ENCODE results near the gene TAF12. TPM values are rescaled to one million over a fixed set of nuclear protein-coding genes. Genes with fewer than 3 reads are reported as not detected.

The TAF12 gene
- polyA plus RNA-seq, 1 of the 3 experiments (the other 2 are of a cell fraction) = 34.9 TPM

GRCh38 chr1:28604411-28604810 lies 38.5 kb downstream of the TAF12 start:
- TF ChIP-seq ZBTB33 (IDR thresholded peaks at IDR 0.05; ENCODE audit: borderline replicate concordance, low read depth) (no peak), FOXJ3 (CRISPR knock-in tag; IDR thresholded peaks at IDR 0.05) (no peak), USF2 (IDR thresholded peaks at IDR 0.05; ENCODE audit: borderline replicate concordance, low read depth, low read length) (no peak), RXRA (IDR thresholded peaks at IDR 0.05; ENCODE audit: borderline replicate concordance, low read depth) (no peak), POLR2AphosphoS5 (IDR thresholded peaks at IDR 0.05; ENCODE audit: low read depth, low read length) (no peak), JUND (IDR thresholded peaks at IDR 0.05) (no peak), ELF1 (IDR thresholded peaks at IDR 0.05) (no peak), CHD2 (IDR thresholded peaks at IDR 0.05; ENCODE audit: low read length, partially characterized antibody) (no peak), SIN3A (IDR thresholded peaks at IDR 0.05; ENCODE audit: borderline replicate concordance, low read depth, low read length) (no peak), GATA2 (CRISPR knock-in tag; IDR thresholded peaks at IDR 0.05) (no peak), USF1 (IDR thresholded peaks at IDR 0.05; ENCODE audit: borderline replicate concordance, low read depth) (no peak), REST (IDR thresholded peaks at IDR 0.05; ENCODE audit: low read depth, low read length) (no peak), EZH2phosphoT487 (IDR thresholded peaks at IDR 0.05; ENCODE audit: borderline replicate concordance, low read depth) (no peak), FOSL2 (IDR thresholded peaks at IDR 0.05; ENCODE audit: borderline replicate concordance, low read depth) (no peak), YY1 (IDR thresholded peaks at IDR 0.05; ENCODE audit: low read depth) (no peak), TCF12 (IDR thresholded peaks at IDR 0.05) (no peak), EP300 (IDR thresholded peaks at IDR 0.05; ENCODE audit: borderline replicate concordance in 1 of 2, low read depth in 1 of 2, low read length in 1 of 2) (no peak), RAD21 (IDR thresholded peaks at IDR 0.05; ENCODE audit: low read length) (no peak), RFX5 (IDR thresholded peaks at IDR 0.05; ENCODE audit: low read length) (no peak)
- no peak overlapping the region for H3K9ac ChIP-seq
- CTCF ChIA-PET = interaction anchor here (0.7 to 6.4 kb wide), 11 partner anchors 19 to 356 kb away, joined by 3 to 48 read pairs (median 5); no protein-coding TSS in a partner anchor
- H3K4me2 ChIP-seq = no peak overlapping the region
- no peaks in the 10 kb centered on the region for H3K9me2 ChIP-seq
- H3K4me3 ChIP-seq (ENCODE audit: low read depth in 2 of 2, low read length in 1 of 2) = no peak overlapping the region
- peaks cover 0 to 9% of the 10 kb centered on the region in 2 experiments; a peak in 3 of 4 replicates for H3K4me1 ChIP-seq (ENCODE audit: control insufficient read depth in 1 of 2, insufficient read depth in 2 of 2, low read depth in 1 of 2, low read length in 1 of 2)
- H3K27ac ChIP-seq (ENCODE audit: low read depth in 2 of 2, low read length in 1 of 2) = no peak overlapping the region
- no peak for DNase-seq
- no peaks in the 10 kb centered on the region for H3K79me2 ChIP-seq (ENCODE audit: insufficient read depth)
- POLR2A ChIA-PET = interaction anchor here (1.0 to 1.1 kb wide), 2 partner anchors 23 to 43 kb away, joined by 3 to 4 read pairs; no protein-coding TSS in a partner anchor
- no peaks in the 10 kb centered on the region for H3K27me3 ChIP-seq (ENCODE audit: insufficient read depth)
- peaks cover 4% of the 10 kb centered on the region; the same call in 1 of the 2 replicates for H4K20me1 ChIP-seq (ENCODE audit: insufficient read depth)
- H2AFZ ChIP-seq (ENCODE audit: low read depth) = no peak overlapping the region
- no peaks in the 10 kb centered on the region for H3K9me3 ChIP-seq
- H3K36me3 ChIP-seq (replicated peaks in 1 of 2; ENCODE audit: control insufficient read depth in 1 of 2, insufficient read depth in 2 of 2, low read length in 1 of 2) = peaks cover 9 to 20% of the 10 kb centered on the region in 2 experiments
- 88% methylated on average over 5 of the region's 5 CpGs for WGBS (ENCODE audit: low lambda C conversion rate)
- H3F3A ChIP-seq (replicated peaks; ENCODE audit: insufficient read depth) = peaks cover 32% of the 10 kb centered on the region

Data from SK-N-SH (cell line).